Mammary epithelial cell (primary cell): ENCODE results near the gene ARHGEF18.

ENCODE experiments used
- EZH2 ChIP-seq: IDR thresholded peaks from 2 replicates; pipeline ENCODE4 v1.6.1; 2012; ENCODE audit warnings: low read length, inconsistent platforms, borderline replicate concordance
- TF ChIP-seq, protein P1 (sequence below), 2 donors: IDR thresholded peaks in 1 of 2; conservative IDR thresholded peaks in 1 of 2; 2 replicates each; pipeline ENCODE4 v1.5.1; 2011 to 2012; ENCODE audit warnings: inconsistent platforms in 2 of 2, low read length in 2 of 2, mild to moderate bottlenecking in 2 of 2, control low read depth in 1 of 2, low read depth in 1 of 2; ENCODE audit not compliant: insufficient read depth in 1 of 2; ENCODE audit errors: extremely low read depth in 1 of 2

DNA sequence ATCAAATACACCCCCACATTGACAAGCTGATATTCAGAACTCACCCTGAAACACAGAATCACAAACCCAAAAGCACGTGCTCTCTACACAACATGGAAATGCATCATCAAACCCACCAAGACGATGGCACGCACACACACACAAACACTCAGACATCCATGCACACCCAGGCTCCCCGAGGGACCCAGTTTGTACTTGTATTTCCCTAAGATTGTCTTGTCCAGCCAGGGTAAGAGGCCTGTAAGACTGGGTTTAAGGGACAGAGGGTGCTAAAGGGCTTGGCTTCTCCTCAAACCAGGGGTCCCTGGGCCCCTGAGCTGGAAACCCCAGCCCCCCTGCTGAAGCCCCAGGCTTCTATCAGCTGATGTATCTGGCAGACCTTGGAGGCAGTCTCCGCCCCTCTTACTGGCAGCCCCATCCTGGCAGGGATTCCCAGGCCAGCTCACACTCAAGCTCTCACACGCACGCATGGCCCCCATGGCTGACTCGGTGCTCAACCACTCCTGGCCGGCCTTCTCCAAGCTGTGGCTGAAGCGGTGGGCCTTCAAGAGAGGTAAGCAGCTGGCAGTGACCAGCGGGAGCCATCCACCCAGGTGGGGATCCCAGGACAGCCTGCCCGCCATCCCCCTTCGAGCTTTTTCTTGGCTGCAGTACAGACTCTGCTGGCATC lies 6.5 kb downstream of the ARHGEF18 start:
- no peak for TF ChIP-seq EZH2
- TF ChIP-seq, protein P1, sequence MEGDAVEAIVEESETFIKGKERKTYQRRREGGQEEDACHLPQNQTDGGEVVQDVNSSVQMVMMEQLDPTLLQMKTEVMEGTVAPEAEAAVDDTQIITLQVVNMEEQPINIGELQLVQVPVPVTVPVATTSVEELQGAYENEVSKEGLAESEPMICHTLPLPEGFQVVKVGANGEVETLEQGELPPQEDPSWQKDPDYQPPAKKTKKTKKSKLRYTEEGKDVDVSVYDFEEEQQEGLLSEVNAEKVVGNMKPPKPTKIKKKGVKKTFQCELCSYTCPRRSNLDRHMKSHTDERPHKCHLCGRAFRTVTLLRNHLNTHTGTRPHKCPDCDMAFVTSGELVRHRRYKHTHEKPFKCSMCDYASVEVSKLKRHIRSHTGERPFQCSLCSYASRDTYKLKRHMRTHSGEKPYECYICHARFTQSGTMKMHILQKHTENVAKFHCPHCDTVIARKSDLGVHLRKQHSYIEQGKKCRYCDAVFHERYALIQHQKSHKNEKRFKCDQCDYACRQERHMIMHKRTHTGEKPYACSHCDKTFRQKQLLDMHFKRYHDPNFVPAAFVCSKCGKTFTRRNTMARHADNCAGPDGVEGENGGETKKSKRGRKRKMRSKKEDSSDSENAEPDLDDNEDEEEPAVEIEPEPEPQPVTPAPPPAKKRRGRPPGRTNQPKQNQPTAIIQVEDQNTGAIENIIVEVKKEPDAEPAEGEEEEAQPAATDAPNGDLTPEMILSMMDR (conservative IDR thresholded peaks at IDR 0.05 in 1 of 2, IDR thresholded peaks at IDR 0.05 in 1 of 2; ENCODE audit: extremely low read depth in 1 of 2, insufficient read depth in 1 of 2, low read depth in 1 of 2, low read length in 2 of 2), result no peak
